Measurements from ENCODE around the gene ATXN1. TPM values are rescaled to one million over a fixed set of nuclear protein-coding genes. Genes with fewer than 3 reads are reported as not detected.
A peak's percentile ranks its signal among the peaks of the same experiment; 100 is the strongest.

Gene ATXN1
- total RNA-seq, 1 experiment from 2014 or later: 19.7 TPM

DNA sequence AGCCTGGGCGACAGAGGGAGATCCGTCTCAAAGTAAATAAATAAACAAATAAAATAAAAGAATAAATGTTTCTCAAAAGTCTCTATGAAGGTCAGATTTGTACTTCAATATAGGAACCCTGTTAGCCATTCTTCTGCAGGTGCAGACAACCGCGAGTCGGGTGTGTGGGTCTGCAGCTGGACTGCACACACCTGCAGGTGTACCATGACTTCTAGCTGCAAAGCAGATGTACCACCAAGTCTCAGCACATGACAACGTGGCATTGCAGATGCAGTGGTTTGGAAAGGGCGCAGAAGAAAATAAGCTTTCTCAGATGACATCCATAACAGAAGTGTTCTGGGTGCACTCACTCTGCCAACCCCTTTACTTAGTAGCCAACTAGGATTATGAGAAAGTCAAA is 239.7 kb downstream of the ATXN1 start:
- CTCF ChIA-PET: no interaction called here
- no peaks in the 10 kb centered on the region for H3K36me3 Mint-ChIP-seq (ENCODE audit: insufficient read depth, unreplicated experiment)

DNA sequence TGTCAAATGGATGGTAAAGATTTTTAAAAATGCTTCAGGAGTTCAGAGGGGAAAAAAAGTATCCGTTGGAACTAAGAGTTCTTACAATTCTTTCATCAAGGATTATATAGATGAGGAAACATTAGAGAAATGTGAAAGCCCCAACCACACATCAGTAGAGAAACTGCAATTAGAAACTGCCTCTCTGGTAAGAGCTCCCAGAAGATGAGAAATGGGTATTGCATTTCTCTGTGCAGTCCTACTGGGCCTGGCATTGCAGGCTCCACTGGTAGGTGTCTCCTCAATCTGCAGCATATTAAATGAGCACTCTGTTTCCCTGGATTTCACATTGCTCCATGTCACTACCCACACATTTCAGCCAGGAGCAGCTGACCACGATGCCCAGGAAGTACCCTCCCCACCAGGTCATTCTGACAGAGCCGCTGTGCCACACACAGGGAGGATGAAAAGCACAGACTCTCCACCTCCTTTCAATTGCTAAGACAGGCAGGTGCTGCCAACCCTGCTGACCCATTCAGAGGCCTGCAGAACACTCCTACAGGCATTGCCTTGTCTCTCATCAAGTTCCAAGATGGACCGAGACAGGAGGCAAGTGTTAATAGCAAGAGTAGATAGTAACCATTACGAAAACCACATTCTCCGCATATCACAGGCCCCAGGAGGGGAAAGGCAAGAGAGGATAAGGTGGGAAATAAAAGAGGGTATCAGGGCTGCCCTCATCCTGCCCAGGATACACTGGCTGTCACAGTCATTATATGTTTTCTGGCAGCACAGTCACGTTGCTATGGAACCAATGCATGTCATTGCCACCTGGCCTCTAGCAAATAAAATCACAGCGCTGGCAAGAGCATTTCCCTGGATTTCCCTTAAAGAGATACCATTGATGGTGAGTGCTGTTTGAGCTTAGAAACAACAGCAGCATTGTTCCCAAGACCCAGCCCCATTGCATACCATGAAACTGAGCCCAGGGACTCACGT is 241.7 kb downstream of the ATXN1 start:
- CTCF ChIA-PET: interaction anchor here (0.9 kb wide), 1 partner anchor 242 kb away, joined by 3 read pairs; no protein-coding TSS in a partner anchor
- H3K4me1 Mint-ChIP-seq (ENCODE audit: low read depth, unreplicated experiment): peaks cover 25% of the 10 kb centered on the region
- no TSS peak for BruUV-seq (replicated peaks)

More for the DNA sequence above, 239.7 kb downstream of the ATXN1 start:
- Mint-ChIP-seq H3K4me3 (ENCODE audit: low read depth, unreplicated experiment) (no peak overlapping the region), H3K27me3 (ENCODE audit: unreplicated experiment) (no peaks in the 10 kb centered on the region), H3K27ac (ENCODE audit: unreplicated experiment) (no peak overlapping the region), H3K4me1 (ENCODE audit: low read depth, unreplicated experiment) (peaks cover 25% of the 10 kb centered on the region), H3K9me3 (ENCODE audit: low read depth, unreplicated experiment) (no peaks in the 10 kb centered on the region)
- TF ChIP-seq, protein P1, sequence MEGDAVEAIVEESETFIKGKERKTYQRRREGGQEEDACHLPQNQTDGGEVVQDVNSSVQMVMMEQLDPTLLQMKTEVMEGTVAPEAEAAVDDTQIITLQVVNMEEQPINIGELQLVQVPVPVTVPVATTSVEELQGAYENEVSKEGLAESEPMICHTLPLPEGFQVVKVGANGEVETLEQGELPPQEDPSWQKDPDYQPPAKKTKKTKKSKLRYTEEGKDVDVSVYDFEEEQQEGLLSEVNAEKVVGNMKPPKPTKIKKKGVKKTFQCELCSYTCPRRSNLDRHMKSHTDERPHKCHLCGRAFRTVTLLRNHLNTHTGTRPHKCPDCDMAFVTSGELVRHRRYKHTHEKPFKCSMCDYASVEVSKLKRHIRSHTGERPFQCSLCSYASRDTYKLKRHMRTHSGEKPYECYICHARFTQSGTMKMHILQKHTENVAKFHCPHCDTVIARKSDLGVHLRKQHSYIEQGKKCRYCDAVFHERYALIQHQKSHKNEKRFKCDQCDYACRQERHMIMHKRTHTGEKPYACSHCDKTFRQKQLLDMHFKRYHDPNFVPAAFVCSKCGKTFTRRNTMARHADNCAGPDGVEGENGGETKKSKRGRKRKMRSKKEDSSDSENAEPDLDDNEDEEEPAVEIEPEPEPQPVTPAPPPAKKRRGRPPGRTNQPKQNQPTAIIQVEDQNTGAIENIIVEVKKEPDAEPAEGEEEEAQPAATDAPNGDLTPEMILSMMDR (IDR thresholded peaks at IDR 0.05; ENCODE audit: unreplicated experiment): no peak
- no TSS peak for BruUV-seq (replicated peaks)
- intact Hi-C loops (cut with micrococcal nuclease; ENCODE audit: unreplicated experiment): no loop called here
- DNase-seq: no peak

DNA sequence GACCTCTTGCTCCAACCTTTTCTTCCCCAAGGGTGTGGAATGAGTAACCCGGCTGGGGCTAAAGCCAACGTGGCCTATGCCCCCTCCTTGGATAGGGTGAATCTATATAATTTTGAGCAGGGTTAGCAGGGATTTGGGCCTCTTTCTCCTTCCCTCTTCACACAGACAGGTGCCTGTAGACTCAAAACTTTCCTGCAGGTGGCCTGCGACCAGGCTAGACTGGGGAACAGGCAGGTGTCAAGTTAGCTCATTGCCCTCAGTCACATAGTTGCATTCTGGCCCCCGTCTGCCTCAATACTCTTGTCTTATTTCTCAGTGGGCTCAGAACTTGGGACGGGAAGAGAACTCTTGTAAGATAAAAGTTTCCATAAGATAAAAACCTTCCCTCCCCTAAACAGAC is 243.0 kb downstream of the ATXN1 start:
- peak; percentile 5 for DNase-seq
- no TSS peak for BruUV-seq (replicated peaks)
- Mint-ChIP-seq H3K27me3 (ENCODE audit: unreplicated experiment) (no peaks in the 10 kb centered on the region), H3K4me3 (ENCODE audit: low read depth, unreplicated experiment) (no peak overlapping the region), H3K27ac (ENCODE audit: unreplicated experiment) (no peak overlapping the region), H3K4me1 (ENCODE audit: low read depth, unreplicated experiment) (peaks cover 25% of the 10 kb centered on the region), H3K9me3 (ENCODE audit: low read depth, unreplicated experiment) (no peaks in the 10 kb centered on the region), H3K36me3 (ENCODE audit: insufficient read depth, unreplicated experiment) (no peaks in the 10 kb centered on the region)
- intact Hi-C loops (cut with micrococcal nuclease; ENCODE audit: unreplicated experiment): loop anchor here (10.0 kb wide), 2 partner anchors 183 to 567 kb away; no protein-coding TSS in a partner anchor
- CTCF ChIA-PET: interaction anchor here (0.5 to 0.8 kb wide), 2 partner anchors 245 to 1178 kb away, joined by 3 read pairs; no protein-coding TSS in a partner anchor
- TF ChIP-seq, protein P1 (IDR thresholded peaks at IDR 0.05; ENCODE audit: unreplicated experiment): no peak

More for the DNA sequence above, 241.7 kb downstream of the ATXN1 start:
- Mint-ChIP-seq H3K27ac (ENCODE audit: unreplicated experiment) (no peak overlapping the region), H3K9me3 (ENCODE audit: low read depth, unreplicated experiment) (no peaks in the 10 kb centered on the region), H3K36me3 (ENCODE audit: insufficient read depth, unreplicated experiment) (no peaks in the 10 kb centered on the region), H3K4me3 (ENCODE audit: low read depth, unreplicated experiment) (no peak overlapping the region), H3K27me3 (ENCODE audit: unreplicated experiment) (no peaks in the 10 kb centered on the region)
- TF ChIP-seq, protein P1 (IDR thresholded peaks at IDR 0.05; ENCODE audit: unreplicated experiment): no peak
- DNase-seq: peak; percentile 9
- intact Hi-C loops (cut with micrococcal nuclease; ENCODE audit: unreplicated experiment): loop anchor here (10.0 kb wide), 2 partner anchors 185 to 565 kb away; no protein-coding TSS in a partner anchor

DNA sequence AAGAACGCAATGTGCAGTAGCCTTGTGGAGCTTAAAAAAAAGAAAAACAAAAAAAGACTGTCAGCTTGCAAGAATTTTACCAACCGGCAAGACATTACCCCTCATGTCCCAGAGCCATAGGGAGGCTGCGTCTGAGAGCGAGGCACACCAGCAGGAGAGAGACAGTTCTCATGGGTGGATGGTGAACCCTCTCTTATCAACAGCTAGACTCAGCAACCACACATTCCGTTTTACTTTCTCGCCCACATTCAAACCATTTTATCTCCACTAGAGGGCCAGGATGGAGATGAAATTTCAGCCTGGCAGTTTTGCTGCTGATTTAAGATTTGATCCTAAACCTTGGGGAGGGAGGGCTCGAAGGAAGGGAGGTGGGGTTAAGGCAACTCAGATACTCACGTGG is 247.0 kb downstream of the ATXN1 start:
- TF ChIP-seq, protein P1 (IDR thresholded peaks at IDR 0.05; ENCODE audit: unreplicated experiment): peak; percentile 47
- DNase-seq: peak; percentile 6
- Mint-ChIP-seq H3K9me3 (ENCODE audit: low read depth, unreplicated experiment) (no peaks in the 10 kb centered on the region), H3K4me3 (ENCODE audit: low read depth, unreplicated experiment) (no peak overlapping the region), H3K36me3 (ENCODE audit: insufficient read depth, unreplicated experiment) (no peaks in the 10 kb centered on the region), H3K27me3 (ENCODE audit: unreplicated experiment) (no peaks in the 10 kb centered on the region), H3K27ac (ENCODE audit: unreplicated experiment) (no peak overlapping the region), H3K4me1 (ENCODE audit: low read depth, unreplicated experiment) (peaks cover 30% of the 10 kb centered on the region)
- no TSS peak for BruUV-seq (replicated peaks)
- CTCF ChIA-PET: interaction anchor here (0.6 to 0.7 kb wide), 2 partner anchors 9 to 249 kb away, joined by 3 read pairs; no protein-coding TSS in a partner anchor
- intact Hi-C loops (cut with micrococcal nuclease; ENCODE audit: unreplicated experiment): loop anchor here (5.0 to 10.0 kb wide), 3 partner anchors 179 to 571 kb away; partner anchors contain the start of gene ATXN1

Measured in Calu3 (cell line).